GDM1 (cell line): ENCODE measurements around the gene EIF2B5.
"Not testable (repeated sequence)": the region's sequence is repeated elsewhere in the genome, so short reads cannot be mapped to it uniquely, and the experiment has no call there.

Source experiments
- DNase-seq: peaks from one replicate; lab custom pipeline; 2025; lab: John Stamatoyannopoulos, UW

Gene EIF2B5

DNA sequence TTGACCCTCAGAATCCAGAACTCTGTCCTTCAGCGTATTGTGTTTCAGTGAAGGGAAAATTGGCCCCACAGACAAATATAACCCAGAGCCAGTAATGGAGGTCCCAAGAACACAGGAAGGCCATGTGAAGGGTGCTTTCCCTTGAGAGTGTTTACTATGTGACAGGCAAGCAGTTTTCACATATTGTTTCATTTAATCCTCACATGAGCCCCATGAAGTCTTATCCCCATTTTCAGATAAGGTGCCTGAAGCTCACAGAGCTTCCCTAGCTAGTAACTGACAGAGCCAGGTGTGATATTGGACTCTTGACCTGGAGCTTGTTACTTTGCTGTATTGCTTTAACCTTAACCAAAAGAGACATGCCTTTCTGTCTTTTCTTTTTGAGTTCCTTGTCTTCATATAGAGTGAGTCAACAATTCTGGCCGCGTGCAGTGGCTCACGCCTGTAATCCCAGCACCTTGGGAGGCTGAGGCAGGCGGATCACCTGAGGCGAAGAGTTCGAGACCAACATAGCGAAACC lies 10.7 kb downstream of the EIF2B5 start:
- DNase-seq, result no peak

DNA sequence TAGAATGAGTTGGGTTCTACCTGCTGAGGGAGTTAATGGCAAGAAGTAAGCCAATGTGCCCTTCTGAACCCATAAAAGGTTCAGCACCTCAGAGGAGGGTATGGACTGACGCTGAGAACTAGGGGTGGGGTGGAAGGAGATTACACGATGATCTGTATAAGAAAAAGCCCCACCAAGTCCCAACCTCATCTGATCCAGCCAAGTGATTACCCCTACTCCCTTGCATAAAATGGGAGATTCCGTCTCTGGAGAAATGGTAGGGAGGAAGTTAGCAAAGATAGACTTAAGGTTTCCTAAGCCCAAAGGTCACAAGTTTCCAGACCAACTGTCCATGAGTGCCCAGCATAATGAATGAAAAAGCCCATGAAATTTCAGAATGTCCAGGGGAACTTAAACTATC lies 12.9 kb downstream of the EIF2B5 start:
- DNase-seq, result no peak

DNA sequence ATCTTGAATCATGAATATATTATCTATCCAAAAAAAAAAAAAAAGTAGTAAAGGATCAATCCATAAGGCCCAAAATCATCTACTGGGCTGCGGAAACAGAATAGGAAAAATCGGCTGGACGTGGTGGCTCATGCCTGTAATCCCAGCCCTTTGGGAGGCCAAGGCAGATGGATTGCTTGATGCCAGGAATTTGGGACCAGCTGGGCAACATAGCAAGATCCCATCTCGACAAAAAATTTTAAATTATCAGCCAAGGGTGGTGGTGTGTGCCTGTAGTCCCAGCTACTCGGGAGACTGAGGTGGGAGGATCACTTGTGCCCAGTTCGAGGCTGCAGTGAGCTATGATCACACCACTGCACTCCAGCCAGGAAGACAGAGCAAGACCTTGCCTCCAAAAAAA lies 14.0 kb downstream of the EIF2B5 start:
- no peak for DNase-seq

- DNase-seq, result not testable (repeated sequence)
Measured at GRCh38 chr3:184149770-184150169, 14.6 kb downstream of the EIF2B5 start.

- DNase-seq, result peak; percentile 21
Measured at GRCh38 chr3:184154885-184155643, 19.9 kb downstream of the EIF2B5 start, which contains the start of gene DVL3. Gene DVL3 (plus strand): TSS chr3:184155377. CDS start chr3:184155636, 259 bp downstream.

GRCh38 chr3:184155644-184156521 lies 20.7 kb downstream of the EIF2B5 start:
- no peak for DNase-seq

GRCh38 chr3:184156522-184156955 lies 21.4 kb downstream of the EIF2B5 start:
- no peak for DNase-seq

DNA sequence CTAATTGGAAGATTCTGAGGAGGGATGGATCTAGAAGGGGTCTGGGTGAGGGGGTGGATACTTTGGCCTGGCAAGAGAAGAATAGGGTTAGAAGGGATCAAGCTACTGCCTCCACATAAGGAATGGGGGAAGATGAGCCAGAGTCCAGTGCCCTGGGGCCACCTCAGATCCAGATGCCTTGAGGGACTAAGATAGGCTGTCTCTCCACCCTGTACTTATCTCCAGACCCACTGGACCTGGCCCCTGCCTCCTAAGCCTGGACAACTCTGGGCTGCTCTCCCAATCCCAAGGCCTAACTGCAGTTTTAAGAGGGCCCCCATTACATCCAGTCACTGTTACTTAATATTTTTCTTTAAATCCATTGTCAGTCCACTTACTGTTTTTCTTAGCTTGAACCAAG lies 22.0 kb downstream of the EIF2B5 start:
- DNase-seq, result no peak

DNA sequence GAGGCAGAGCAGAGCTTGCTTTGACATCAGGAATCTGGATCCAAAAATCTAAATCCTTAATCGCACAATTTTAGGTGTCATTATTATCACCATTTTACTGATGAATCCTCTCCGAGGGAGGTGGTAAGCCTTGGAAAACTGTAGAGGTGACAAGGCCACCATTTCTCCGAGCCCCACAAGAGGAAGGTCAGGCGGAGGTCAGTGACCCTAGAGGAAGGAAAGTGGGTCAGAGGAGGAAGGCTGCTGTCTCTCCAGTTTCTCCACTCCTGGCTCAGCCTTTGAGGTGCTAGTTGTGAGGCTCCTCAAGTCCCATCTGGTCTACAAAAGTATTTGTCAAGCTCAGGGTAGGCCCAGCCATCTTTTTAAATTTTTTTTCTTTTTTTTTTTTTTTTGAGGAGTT lies 23.2 kb downstream of the EIF2B5 start:
- no peak for DNase-seq

DNA sequence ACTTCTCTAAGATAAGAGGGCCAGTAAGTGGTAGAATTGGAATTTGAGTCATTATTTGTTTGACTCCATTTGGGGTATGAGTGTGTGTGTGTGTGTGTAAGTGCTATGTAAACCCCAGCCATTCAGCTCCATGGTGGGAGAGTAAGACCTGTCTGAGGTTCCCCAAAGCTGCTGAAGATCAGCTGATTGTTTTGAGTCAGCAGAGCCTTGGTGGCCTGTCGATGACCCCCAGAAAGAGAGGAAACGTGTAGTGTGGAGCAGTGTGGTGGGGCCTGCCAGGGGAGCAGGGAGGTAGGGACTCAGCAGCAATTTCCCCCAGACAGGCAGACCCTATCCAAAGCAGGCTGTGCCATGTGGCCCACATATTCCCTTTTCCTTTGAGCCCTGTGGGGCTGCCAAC lies 25.3 kb downstream of the EIF2B5 start:
- no peak for DNase-seq

DNA sequence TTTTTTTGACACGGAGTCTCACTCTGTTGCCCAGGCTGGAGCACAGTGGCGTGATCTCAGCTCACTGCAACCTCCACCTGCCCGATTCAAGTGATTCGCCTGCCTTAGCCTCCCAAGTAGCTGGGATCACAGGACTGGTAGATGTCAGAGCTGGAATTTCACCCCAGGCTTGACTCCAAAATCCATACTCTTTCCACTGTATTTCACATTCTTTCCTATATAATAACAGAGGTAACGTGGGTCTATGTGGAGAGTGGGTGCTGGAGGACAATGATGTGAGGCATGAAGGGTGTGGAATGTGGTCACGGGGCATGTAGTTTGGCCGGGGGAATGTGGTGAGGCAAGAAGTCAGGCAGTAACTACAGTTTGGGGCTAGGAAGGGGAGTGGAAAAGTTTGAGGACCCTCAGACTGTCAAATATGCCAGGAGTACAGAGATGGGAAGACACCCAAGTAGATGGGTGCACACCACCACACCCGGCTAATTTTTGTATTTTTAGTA lies 27.5 kb downstream of the EIF2B5 start:
- DNase-seq, result not testable (repeated sequence)

DNA sequence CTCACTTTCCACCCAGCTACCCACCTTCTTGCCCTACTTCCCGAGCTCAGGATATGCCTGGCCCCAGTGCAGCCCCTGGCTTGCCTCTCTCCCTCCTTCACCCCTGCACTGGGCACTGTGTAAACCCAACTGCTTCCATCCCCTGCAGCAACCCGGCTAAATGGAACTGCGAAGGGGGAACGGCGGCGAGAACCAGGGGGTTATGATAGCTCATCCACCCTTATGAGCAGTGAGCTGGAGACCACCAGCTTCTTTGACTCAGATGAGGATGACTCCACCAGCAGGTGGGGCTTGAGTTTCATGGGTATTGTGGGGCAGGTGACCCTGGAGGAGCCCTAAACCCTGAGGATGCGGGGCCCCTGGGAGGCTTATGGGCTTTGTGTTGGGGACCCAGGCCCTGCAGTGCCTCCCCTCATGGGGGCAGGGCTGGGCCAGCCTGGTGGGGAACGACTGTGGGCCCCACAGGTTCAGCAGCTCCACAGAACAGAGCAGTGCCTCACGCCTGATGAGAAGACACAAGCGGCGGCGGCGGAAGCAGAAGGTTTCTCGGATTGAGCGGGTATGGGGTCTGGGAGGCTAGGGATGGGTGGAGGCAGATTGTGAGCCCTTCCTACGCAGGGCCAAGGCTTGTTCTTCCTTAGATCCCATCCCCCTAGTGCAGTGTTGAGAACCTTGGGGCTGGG lies 29.6 kb downstream of the EIF2B5 start:
- no peak for DNase-seq

DNA sequence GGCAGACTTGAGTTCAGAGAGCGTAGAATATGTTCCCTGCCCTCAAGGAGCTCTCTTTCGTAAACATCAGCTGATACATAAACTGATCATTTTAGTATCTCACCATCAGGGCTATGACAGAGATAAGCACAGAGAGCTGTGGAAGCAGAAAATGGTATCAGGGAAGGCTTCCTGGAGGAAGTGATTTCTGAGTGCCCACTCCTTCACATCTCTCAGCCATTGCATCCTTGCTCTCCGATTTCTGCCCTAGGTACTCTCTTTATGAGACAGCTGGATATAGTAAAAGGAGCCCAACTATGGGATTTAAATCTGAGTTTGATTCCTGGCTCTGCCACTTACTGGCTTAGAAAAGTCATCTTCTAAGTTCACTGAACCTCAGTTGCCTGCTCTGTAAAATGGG lies 30.4 kb downstream of the EIF2B5 start:
- DNase-seq, result no peak

- DNase-seq, result no peak
Measured at GRCh38 chr3:184166671-184167070, 31.5 kb downstream of the EIF2B5 start.

GRCh38 chr3:184167786-184168185 lies 32.6 kb downstream of the EIF2B5 start:
- no peak for DNase-seq

- no peak for DNase-seq
Measured at GRCh38 chr3:184168363-184169120, 33.4 kb downstream of the EIF2B5 start.

DNA sequence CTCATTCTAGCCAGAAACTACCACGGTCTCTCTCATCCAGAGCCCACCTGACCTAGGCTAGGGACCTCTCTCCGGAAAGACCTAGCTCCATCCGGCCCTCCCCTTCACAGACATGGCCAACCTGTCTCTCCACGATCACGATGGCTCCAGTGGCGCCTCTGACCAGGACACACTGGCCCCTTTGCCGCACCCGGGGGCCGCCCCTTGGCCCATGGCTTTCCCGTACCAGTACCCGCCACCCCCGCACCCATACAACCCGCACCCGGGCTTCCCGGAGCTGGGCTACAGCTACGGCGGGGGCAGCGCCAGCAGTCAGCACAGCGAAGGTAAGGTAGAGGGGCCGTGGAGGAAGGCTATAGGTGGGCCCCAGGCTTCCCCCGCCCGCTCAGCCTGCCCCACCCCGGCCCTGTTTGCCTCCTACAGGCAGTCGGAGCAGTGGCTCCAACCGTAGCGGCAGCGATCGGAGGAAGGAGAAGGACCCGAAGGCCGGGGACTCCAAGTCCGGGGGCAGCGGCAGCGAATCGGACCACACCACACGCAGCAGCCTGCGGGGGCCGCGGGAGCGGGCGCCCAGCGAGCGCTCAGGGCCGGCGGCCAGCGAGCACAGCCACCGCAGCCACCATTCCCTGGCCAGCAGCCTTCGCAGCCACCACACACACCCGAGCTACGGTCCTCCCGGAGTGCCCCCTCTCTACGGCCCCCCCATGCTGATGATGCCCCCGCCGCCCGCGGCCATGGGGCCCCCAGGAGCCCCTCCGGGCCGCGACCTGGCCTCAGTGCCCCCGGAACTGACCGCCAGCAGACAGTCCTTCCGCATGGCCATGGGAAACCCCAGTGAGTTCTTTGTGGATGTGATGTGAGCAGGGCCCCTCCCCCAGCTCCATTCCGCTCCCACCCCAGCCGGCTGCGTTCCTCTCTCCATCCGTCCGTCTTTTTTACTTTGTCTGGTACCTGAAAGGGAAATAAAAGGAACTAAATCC lies 35.0 kb downstream of the EIF2B5 start:
- DNase-seq, result no peak

GRCh38 chr3:184171562-184171961 lies 36.4 kb downstream of the EIF2B5 start:
- no peak for DNase-seq

- no peak for DNase-seq
Measured at GRCh38 chr3:184172681-184173373, 37.7 kb downstream of the EIF2B5 start.

- DNase-seq, result no peak
Measured at GRCh38 chr3:184173374-184173722, 38.2 kb downstream of the EIF2B5 start.
